ENCODE data around the gene U2SURP. TPM values are rescaled to one million over a fixed set of nuclear protein-coding genes. Genes with fewer than 3 reads are reported as not detected.

The U2SURP gene
- total and polyA plus RNA-seq, 4 donors = 12.3 to 102 (median 62.0) TPM

DNA sequence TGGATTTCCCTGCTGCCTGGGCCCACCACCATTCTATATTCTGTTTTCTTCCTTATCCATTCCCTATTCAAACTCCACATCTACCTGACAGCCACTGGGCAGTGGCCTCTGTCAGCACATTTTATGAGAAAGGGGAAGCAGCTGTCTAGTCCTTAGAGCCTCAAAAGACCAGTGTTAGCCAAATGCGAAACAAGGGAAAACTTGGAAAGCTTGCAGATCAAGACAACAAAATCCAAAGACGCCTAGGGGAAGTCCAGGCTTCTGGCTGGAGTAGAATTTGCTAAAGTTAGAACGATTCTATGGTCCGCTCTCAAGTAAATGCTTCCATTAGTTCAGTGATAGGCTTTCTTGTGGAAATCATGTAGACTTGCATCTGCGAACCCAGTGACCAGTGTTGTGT is 78.8 kb downstream of the U2SURP start:
- Histone ChIP-seq H3K9me3 (ENCODE audit: control insufficient read depth, low read length) (no peaks in the 10 kb centered on the region), H3K27me3 (ENCODE audit: control insufficient read depth in 1 of 2, insufficient read depth in 2 of 2, low read length in 1 of 2) (no peaks in the 10 kb centered on the region), H3K36me3 (ENCODE audit: control insufficient read depth in 1 of 2, insufficient read depth in 2 of 2, low read length in 1 of 2) (no peaks in the 10 kb centered on the region), H3K4me1 (ENCODE audit: control insufficient read depth in 1 of 2, insufficient read depth in 2 of 2, low read length in 2 of 2) (no peaks in the 10 kb centered on the region), H3K27ac (ENCODE audit: low read depth in 1 of 2, low read length in 2 of 2) (no peak overlapping the region), H3K4me3 (ENCODE audit: low read length in 2 of 2) (no peak overlapping the region)
- intact Hi-C loops (cut with DNase I) = no loop called here
- ATAC-seq (ENCODE audit: low FRiP score) (no peak), DNase-seq (no peak)
- 83 to 84% methylated on average over 5 of the region's 5 CpGs for WGBS, 2 donors

DNA sequence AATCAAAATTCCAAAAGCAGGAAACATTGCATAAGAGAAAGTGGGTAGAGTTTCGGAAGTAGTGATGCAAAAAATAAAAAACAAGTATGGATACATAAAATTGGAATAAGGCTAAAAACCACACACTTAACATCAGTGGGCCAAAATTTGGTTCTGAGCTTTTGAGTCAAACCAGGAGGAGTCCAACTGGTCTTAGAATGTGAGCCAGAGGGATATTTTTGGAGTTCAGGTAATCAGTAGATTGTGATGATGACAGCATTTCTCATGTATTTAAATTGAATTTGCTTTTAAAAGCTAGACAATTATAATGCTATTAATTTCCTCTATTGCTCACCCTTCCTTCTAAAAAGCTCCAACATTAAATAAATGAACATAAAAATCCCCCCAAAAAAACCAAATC is 80.0 kb downstream of the U2SURP start:
- Histone ChIP-seq H3K36me3 (ENCODE audit: control insufficient read depth in 1 of 2, insufficient read depth in 2 of 2, low read length in 1 of 2) (no peaks in the 10 kb centered on the region), H3K4me1 (ENCODE audit: control insufficient read depth in 1 of 2, insufficient read depth in 2 of 2, low read length in 2 of 2) (no peaks in the 10 kb centered on the region), H3K27me3 (ENCODE audit: control insufficient read depth in 1 of 2, insufficient read depth in 2 of 2, low read length in 1 of 2) (no peaks in the 10 kb centered on the region), H3K27ac (ENCODE audit: low read depth in 1 of 2, low read length in 2 of 2) (no peak overlapping the region), H3K4me3 (ENCODE audit: low read length in 2 of 2) (no peak overlapping the region), H3K9me3 (ENCODE audit: control insufficient read depth, low read length) (no peaks in the 10 kb centered on the region)
- intact Hi-C loops (cut with DNase I) = no loop called here
- whole genome bisulfite sequencing, 2 donors = 83 to 89% methylated on average over 1 of the region's 1 CpG
- DNase-seq (no peak), ATAC-seq (ENCODE audit: low FRiP score) (no peak)

DNA sequence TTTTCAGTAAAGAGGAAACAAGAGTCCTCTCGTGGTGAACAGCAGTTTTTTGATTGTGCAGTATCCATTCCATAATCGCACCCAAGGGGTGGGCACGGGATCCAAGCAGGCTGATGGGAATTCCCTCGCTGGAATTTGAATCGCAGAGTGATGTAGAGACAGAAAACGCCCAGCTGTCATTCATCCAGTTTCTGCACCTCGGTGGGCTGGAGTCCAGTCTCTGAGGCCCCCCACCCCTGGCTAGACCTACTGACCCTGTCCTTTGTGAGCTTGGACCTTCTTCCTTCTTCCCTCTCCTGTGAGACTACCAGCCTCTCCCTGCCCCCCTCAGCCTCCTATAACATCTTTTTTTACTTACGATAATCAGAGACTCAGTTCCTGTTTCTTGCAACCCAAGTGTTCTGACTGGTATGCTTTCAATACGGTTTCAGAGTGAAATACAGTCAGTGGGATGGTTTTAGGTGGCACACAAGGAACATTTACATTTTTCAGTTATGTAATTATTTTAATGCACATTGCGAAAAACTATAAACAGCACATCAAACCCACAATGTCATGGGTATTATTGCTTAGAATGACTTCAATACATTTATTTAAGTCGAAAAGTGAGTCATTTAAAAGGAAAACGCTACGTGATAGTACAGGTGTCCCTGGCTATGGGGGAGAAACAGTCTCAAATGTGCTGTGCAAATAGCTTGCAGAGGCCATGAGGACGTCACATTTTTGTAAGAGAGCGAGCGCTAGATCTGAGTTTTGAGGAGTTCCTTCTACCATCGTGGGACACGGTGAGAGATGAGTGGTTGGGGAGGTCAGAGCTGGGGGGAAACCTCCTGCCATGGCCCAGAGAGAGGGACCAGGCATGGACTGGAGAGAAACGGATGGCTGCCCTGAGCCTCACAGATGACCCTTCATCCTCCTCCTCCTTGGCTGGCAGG is 80.7 kb downstream of the U2SURP start:
- H3K9me3 ChIP-seq (ENCODE audit: control insufficient read depth, low read length) = no peaks in the 10 kb centered on the region
- WGBS, 2 donors = 84 to 86% methylated on average over 19 of the region's 19 CpGs
- intact Hi-C loops (cut with DNase I) = no loop called here
- H3K4me1 ChIP-seq (ENCODE audit: control insufficient read depth in 1 of 2, insufficient read depth in 2 of 2, low read length in 2 of 2) = no peaks in the 10 kb centered on the region
- no peak overlapping the region for H3K27ac ChIP-seq (ENCODE audit: low read depth in 1 of 2, low read length in 2 of 2)
- no peak overlapping the region for H3K4me3 ChIP-seq (ENCODE audit: low read length in 2 of 2)
- no peaks in the 10 kb centered on the region for H3K27me3 ChIP-seq (ENCODE audit: control insufficient read depth in 1 of 2, insufficient read depth in 2 of 2, low read length in 1 of 2)
- ATAC-seq (ENCODE audit: low FRiP score) (no peak), DNase-seq (no peak)
- H3K36me3 ChIP-seq (ENCODE audit: control insufficient read depth in 1 of 2, insufficient read depth in 2 of 2, low read length in 1 of 2) = no peaks in the 10 kb centered on the region

DNA sequence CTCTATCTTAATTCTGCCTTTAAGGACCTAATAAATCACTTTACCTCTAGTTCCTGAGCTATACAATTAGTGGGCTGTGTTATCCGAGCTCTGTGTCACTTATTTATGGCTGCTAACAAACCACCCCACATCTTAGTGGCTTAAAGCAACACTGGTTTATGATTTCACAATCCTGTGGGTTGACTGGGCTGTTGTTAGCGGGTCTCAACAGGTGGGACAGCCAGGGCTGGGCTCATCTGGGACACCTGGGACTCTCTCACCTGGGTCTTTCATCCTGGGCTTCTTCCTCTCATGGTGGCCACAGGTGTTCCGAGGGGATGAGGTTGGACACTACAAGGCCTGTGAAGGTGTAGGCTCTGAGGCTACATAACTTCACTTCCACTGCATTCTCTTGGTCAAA is 82.4 kb downstream of the U2SURP start:
- Histone ChIP-seq H3K36me3 (ENCODE audit: control insufficient read depth in 1 of 2, insufficient read depth in 2 of 2, low read length in 1 of 2) (no peaks in the 10 kb centered on the region), H3K27ac (ENCODE audit: low read depth in 1 of 2, low read length in 2 of 2) (no peak overlapping the region), H3K4me1 (ENCODE audit: control insufficient read depth in 1 of 2, insufficient read depth in 2 of 2, low read length in 2 of 2) (no peaks in the 10 kb centered on the region), H3K9me3 (ENCODE audit: control insufficient read depth, low read length) (no peaks in the 10 kb centered on the region), H3K4me3 (ENCODE audit: low read length in 2 of 2) (no peak overlapping the region), H3K27me3 (ENCODE audit: control insufficient read depth in 1 of 2, insufficient read depth in 2 of 2, low read length in 1 of 2) (no peaks in the 10 kb centered on the region)
- no peak for DNase-seq
- no peak for ATAC-seq (ENCODE audit: low FRiP score)
- 87 to 93% methylated on average over 3 of the region's 3 CpGs for WGBS, 2 donors
- intact Hi-C loops (cut with DNase I) = no loop called here

DNA sequence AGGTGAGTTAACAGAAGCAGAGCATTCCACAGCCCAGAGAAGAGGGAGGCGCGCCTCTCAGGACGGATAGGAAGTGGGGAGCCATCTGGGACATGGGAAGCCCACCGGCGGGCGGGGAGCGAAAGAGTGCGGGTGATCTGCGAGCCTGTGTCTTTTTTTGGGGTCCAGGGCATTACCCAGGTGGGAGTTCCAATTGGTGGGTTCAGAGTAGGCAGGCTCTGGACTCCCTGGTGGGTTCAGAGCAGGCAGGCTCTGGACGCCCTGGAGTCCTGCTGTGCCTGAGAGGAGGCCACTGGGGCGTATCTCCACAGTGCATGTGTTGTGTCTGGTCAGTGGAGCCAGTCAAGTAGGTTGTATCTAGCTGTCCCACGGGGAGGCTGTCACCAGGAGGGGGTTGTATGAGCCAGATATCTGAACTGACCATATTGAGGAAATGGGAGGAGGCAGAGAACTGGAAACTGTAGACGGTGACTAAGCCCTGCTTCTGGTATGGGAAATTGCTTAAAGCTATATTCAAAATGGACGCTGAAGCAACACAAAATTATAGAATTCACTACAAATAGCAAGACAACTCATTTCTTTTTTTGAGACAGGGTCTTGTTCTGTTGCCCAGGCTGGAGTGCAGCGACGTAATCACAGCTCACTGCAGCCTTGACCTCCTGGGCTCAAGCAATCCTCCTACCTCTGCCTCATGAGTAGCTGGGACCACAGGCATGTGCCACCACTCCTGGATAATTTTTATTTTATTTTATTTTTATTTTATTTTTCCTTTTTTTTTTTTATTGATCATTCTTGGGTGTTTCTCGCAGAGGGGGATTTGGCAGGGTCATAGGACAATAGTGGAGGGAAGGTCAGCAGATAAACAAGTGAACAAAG is 83.7 kb downstream of the U2SURP start:
- H3K9me3 ChIP-seq (ENCODE audit: control insufficient read depth, low read length) = no peaks in the 10 kb centered on the region
- intact Hi-C loops (cut with DNase I) = no loop called here

DNA sequence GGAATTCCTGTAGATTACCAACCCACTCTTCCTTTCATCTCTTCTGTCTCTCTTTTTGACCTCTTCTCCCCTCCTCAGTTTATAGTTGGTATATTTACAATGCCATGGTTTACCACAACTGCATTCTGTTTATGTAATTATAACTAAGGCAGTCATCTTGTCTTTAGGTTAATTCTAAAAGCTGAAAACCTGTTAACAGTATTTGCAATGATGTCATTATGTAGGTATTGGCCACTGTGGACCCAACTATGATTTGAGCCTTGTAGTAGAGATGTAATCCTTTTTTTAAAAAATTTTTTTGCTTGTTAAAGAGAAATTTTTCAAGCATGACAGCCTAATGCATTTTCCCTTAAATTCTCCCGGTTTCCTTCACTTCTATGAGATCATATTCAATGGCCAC is 87.5 kb downstream of the U2SURP start:
- 46 to 60% methylated on average over 1 of the region's 1 CpG for WGBS, 2 donors
- Histone ChIP-seq H3K36me3 (ENCODE audit: control insufficient read depth in 1 of 2, insufficient read depth in 2 of 2, low read length in 1 of 2) (no peaks in the 10 kb centered on the region), H3K4me1 (ENCODE audit: control insufficient read depth in 1 of 2, insufficient read depth in 2 of 2, low read length in 2 of 2) (no peaks in the 10 kb centered on the region), H3K27ac (ENCODE audit: low read depth in 1 of 2, low read length in 2 of 2) (no peak overlapping the region), H3K9me3 (ENCODE audit: control insufficient read depth, low read length) (no peaks in the 10 kb centered on the region), H3K4me3 (ENCODE audit: low read length in 2 of 2) (no peak overlapping the region), H3K27me3 (ENCODE audit: control insufficient read depth in 1 of 2, insufficient read depth in 2 of 2, low read length in 1 of 2) (peaks cover 0 to 2% of the 10 kb centered on the region in 2 donors)
- ATAC-seq (ENCODE audit: low FRiP score) (no peak), DNase-seq (no peak)
- intact Hi-C loops (cut with DNase I) = no loop called here

More for the DNA sequence above, 83.7 kb downstream of the U2SURP start:
- no peaks in the 10 kb centered on the region for H3K36me3 ChIP-seq (ENCODE audit: control insufficient read depth in 1 of 2, insufficient read depth in 2 of 2, low read length in 1 of 2)
- ATAC-seq (ENCODE audit: low FRiP score) (no peak), DNase-seq (no peak)
- no peaks in the 10 kb centered on the region for H3K4me1 ChIP-seq (ENCODE audit: control insufficient read depth in 1 of 2, insufficient read depth in 2 of 2, low read length in 2 of 2)
- no peaks in the 10 kb centered on the region for H3K27me3 ChIP-seq (ENCODE audit: control insufficient read depth in 1 of 2, insufficient read depth in 2 of 2, low read length in 1 of 2)
- H3K27ac ChIP-seq (ENCODE audit: low read depth in 1 of 2, low read length in 2 of 2) = no peak overlapping the region
- whole genome bisulfite sequencing, 2 donors = 90% methylated on average over 17 of the region's 17 CpGs
- H3K4me3 ChIP-seq (ENCODE audit: low read length in 2 of 2) = no peak overlapping the region

DNA sequence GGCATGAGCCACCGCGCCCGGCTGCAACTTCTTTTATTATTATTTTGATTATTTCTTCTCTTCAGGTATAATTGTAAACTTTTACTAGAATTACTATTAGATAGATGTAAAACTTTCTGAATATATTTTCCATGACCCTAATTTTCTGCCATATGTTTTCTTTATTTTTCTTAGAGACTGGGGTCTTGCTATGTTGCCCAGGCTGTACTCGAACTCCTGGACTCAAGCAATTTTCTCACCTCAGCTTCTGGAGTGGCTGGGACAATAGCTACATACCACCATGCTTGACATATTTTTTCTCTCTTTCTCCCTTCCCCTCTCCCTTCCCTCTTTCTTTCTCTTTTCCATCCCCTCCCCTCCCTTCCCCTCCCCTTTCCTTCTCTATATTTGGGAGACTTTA is 88.6 kb downstream of the U2SURP start:
- intact Hi-C loops (cut with DNase I) = no loop called here
- peaks cover 0 to 2% of the 10 kb centered on the region in 2 donors for H3K27me3 ChIP-seq (ENCODE audit: control insufficient read depth in 1 of 2, insufficient read depth in 2 of 2, low read length in 1 of 2)
- H3K27ac ChIP-seq (ENCODE audit: low read depth in 1 of 2, low read length in 2 of 2) = no peak overlapping the region
- ATAC-seq (ENCODE audit: low FRiP score) (no peak), DNase-seq (no peak)
- WGBS, 2 donors = 95 to 97% methylated on average over 4 of the region's 4 CpGs
- H3K4me3 ChIP-seq (ENCODE audit: low read length in 2 of 2) = no peak overlapping the region
- H3K9me3 ChIP-seq (ENCODE audit: control insufficient read depth, low read length) = no peaks in the 10 kb centered on the region
- no peaks in the 10 kb centered on the region for H3K4me1 ChIP-seq (ENCODE audit: control insufficient read depth in 1 of 2, insufficient read depth in 2 of 2, low read length in 2 of 2)
- H3K36me3 ChIP-seq (ENCODE audit: control insufficient read depth in 1 of 2, insufficient read depth in 2 of 2, low read length in 1 of 2) = no peaks in the 10 kb centered on the region

DNA sequence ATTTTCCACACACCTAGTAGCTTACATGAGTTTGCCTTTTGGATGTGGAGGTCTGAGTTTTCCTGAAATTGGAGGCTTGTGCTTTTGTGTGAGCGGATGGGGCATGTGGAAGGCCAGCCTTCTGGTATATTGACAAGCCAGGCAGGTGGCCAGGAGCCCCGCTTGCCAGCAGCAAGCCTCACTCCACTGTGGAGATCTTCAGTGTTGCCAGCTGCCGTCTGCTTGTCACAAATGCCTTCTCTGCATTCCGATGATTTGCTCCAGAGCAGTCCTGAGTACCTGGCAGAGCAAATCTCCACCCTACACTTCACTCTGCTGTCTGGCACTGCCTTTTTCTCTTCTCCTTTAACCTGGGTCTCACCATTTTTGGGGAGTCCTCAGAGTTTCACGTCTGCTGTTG is 89.1 kb downstream of the U2SURP start:
- Histone ChIP-seq H3K36me3 (ENCODE audit: control insufficient read depth in 1 of 2, insufficient read depth in 2 of 2, low read length in 1 of 2) (no peaks in the 10 kb centered on the region), H3K27me3 (ENCODE audit: control insufficient read depth in 1 of 2, insufficient read depth in 2 of 2, low read length in 1 of 2) (peaks cover 0 to 2% of the 10 kb centered on the region in 2 donors), H3K9me3 (ENCODE audit: control insufficient read depth, low read length) (no peaks in the 10 kb centered on the region), H3K4me1 (ENCODE audit: control insufficient read depth in 1 of 2, insufficient read depth in 2 of 2, low read length in 2 of 2) (no peaks in the 10 kb centered on the region), H3K4me3 (ENCODE audit: low read length in 2 of 2) (no peak overlapping the region), H3K27ac (ENCODE audit: low read depth in 1 of 2, low read length in 2 of 2) (no peak overlapping the region)
- 34 to 35% methylated on average over 5 of the region's 5 CpGs for whole genome bisulfite sequencing, 2 donors
- ATAC-seq (ENCODE audit: low FRiP score) = no peak
- no peak for DNase-seq
- intact Hi-C loops (cut with DNase I) = no loop called here

Measured in aorta (tissue), 5 donors.